Measurements from ENCODE around the gene FRMD4A.

- TF ChIP-seq CTCF (IDR thresholded peaks at IDR 0.05 in 2 of 3, conservative IDR thresholded peaks at IDR 0.05 in 1 of 3; ENCODE audit: control insufficient read depth in 2 of 3, extremely low read depth in 1 of 3, insufficient read depth in 1 of 3, low read depth in 3 of 3, low read length in 3 of 3) (no peak), ZZZ3 (IDR thresholded peaks at IDR 0.05; ENCODE audit: control insufficient read depth, insufficient read length, low read depth) (no peak), CEBPB (IDR thresholded peaks at IDR 0.05; ENCODE audit: borderline replicate concordance in 1 of 2, low read depth in 2 of 2, low read length in 2 of 2) (no peak), FOS (IDR thresholded peaks at IDR 0.05; ENCODE audit: borderline replicate concordance, extremely low read depth, insufficient read length) (no peak), BCL3 (IDR thresholded peaks at IDR 0.05; ENCODE audit: borderline replicate concordance, insufficient read depth, low read depth, low read length, poor library complexity, severe bottlenecking) (no peak), ZBTB33 (IDR thresholded peaks at IDR 0.05) (no peak), SP1 (IDR thresholded peaks at IDR 0.05; ENCODE audit: low read depth, low read length) (no peak)
These were observed 522.0 kb downstream of the FRMD4A start for GRCh38 chr10:13808556-13809391.

Measured in GM12878 (cell line).